ENCODE measurements around the gene SHROOM4. TPM values are rescaled to one million over a fixed set of nuclear protein-coding genes. Genes with fewer than 3 reads are reported as not detected.

The SHROOM4 gene
- total RNA-seq, 1 experiment from 2014 or later: 0.05 TPM

GRCh38 chrX:50787099-50787498, 26.9 kb downstream of the SHROOM4 start:
- intact Hi-C loops (cut with micrococcal nuclease): no loop called here
- POLR2A ChIA-PET: no interaction called here
- Histone ChIP-seq H3K27ac (ENCODE audit: low read depth, low read length) (no peak overlapping the region), H4K20me1 (ENCODE audit: insufficient read depth) (no peaks in the 10 kb centered on the region), H3K4me1 (ENCODE audit: control insufficient read depth in 1 of 2, insufficient read depth in 2 of 2, low read length in 2 of 2) (no peaks in the 10 kb centered on the region), H3K4me3 (replicated peaks in 1 of 2; ENCODE audit: low read depth in 1 of 2, low read length in 2 of 2) (no peak overlapping the region), H3K27me3 (ENCODE audit: insufficient read depth, low read length) (no peaks in the 10 kb centered on the region), H3K9ac (ENCODE audit: low read length) (no peak overlapping the region), H3K9me3 (ENCODE audit: control insufficient read depth in 1 of 2, insufficient read depth in 1 of 2, low read depth in 1 of 2, low read length in 2 of 2) (no peaks in the 10 kb centered on the region), H3K79me2 (ENCODE audit: insufficient read depth, low read length) (no peaks in the 10 kb centered on the region), H2AFZ (ENCODE audit: low read depth, low read length, poor library complexity, severe bottlenecking) (no peak overlapping the region), H3K4me2 (ENCODE audit: low read length) (no peak overlapping the region), H3K36me3 (ENCODE audit: control insufficient read depth in 1 of 2, insufficient read depth in 2 of 2, low read length in 2 of 2) (no peaks in the 10 kb centered on the region), H3K9me2 (ENCODE audit: insufficient read depth) (no peaks in the 10 kb centered on the region)
- RAD21 ChIA-PET (ENCODE audit: low non-redundant PET in 1 of 2, low total read pairs in 2 of 2, uncharacterized antibody in 2 of 2, unreplicated experiment in 2 of 2): no interaction called here
- DNase-seq (ENCODE audit: low read depth, low spot score): no peak
- BruUV-seq (replicated peaks): no TSS peak
- no peak for ATAC-seq
- TF ChIP-seq YY1 (IDR thresholded peaks at IDR 0.05; ENCODE audit: extremely low read depth, insufficient replicate concordance, low read depth, low read length) (no peak), ATF3 (IDR thresholded peaks at IDR 0.05) (no peak), POLR2AphosphoS5 (IDR thresholded peaks at IDR 0.05; ENCODE audit: low read depth, low read length) (no peak), EGR1 (IDR thresholded peaks at IDR 0.05; ENCODE audit: low read depth) (no peak), FOSL1 (IDR thresholded peaks at IDR 0.05; ENCODE audit: low read depth) (no peak), CEBPB (IDR thresholded peaks at IDR 0.05; ENCODE audit: low read depth) (no peak), TCF7L2 (IDR thresholded peaks at IDR 0.05; ENCODE audit: borderline replicate concordance, extremely low read depth, insufficient read depth, insufficient read length) (no peak), ZFX (IDR thresholded peaks at IDR 0.05) (no peak), CBX3 (IDR thresholded peaks at IDR 0.05; ENCODE audit: low read depth) (no peak), RAD21 (IDR thresholded peaks at IDR 0.05; ENCODE audit: low read depth) (no peak), ZNF274 (IDR thresholded peaks at IDR 0.05; ENCODE audit: low read depth, low read length) (no peak), EZH2 (IDR thresholded peaks at IDR 0.05) (no peak), POLR2A (IDR thresholded peaks at IDR 0.05; ENCODE audit: borderline replicate concordance, extremely low read depth, insufficient read depth, insufficient read length) (no peak)
- CTCF ChIA-PET: no interaction called here

GRCh38 chrX:50780144-50780543, 33.9 kb downstream of the SHROOM4 start:
- H4K20me1 ChIP-seq (ENCODE audit: insufficient read depth): no peaks in the 10 kb centered on the region
- no peak overlapping the region for H3K4me2 ChIP-seq (ENCODE audit: low read length)
- CTCF ChIA-PET: no interaction called here
- no peak for ATAC-seq
- no peak overlapping the region for H3K9ac ChIP-seq (ENCODE audit: low read length)
- intact Hi-C loops (cut with micrococcal nuclease): no loop called here
- H3K27ac ChIP-seq (ENCODE audit: low read depth, low read length): no peak overlapping the region
- no peaks in the 10 kb centered on the region for H3K79me2 ChIP-seq (ENCODE audit: insufficient read depth, low read length)
- no peaks in the 10 kb centered on the region for H3K27me3 ChIP-seq (ENCODE audit: insufficient read depth, low read length)
- RAD21 ChIA-PET (ENCODE audit: low non-redundant PET in 1 of 2, low total read pairs in 2 of 2, uncharacterized antibody in 2 of 2, unreplicated experiment in 2 of 2): no interaction called here
- no peak overlapping the region for H3K4me3 ChIP-seq (replicated peaks in 1 of 2; ENCODE audit: low read depth in 1 of 2, low read length in 2 of 2)
- no peaks in the 10 kb centered on the region for H3K36me3 ChIP-seq (ENCODE audit: control insufficient read depth in 1 of 2, insufficient read depth in 2 of 2, low read length in 2 of 2)
- POLR2A ChIA-PET: no interaction called here
- no peak overlapping the region for H2AFZ ChIP-seq (ENCODE audit: low read depth, low read length, poor library complexity, severe bottlenecking)
- H3K9me2 ChIP-seq (ENCODE audit: insufficient read depth): no peaks in the 10 kb centered on the region
- BruUV-seq (replicated peaks): no TSS peak
- no peak for DNase-seq (ENCODE audit: low read depth, low spot score)
- H3K9me3 ChIP-seq (ENCODE audit: control insufficient read depth in 1 of 2, insufficient read depth in 1 of 2, low read depth in 1 of 2, low read length in 2 of 2): no peaks in the 10 kb centered on the region
- no peaks in the 10 kb centered on the region for H3K4me1 ChIP-seq (ENCODE audit: control insufficient read depth in 1 of 2, insufficient read depth in 2 of 2, low read length in 2 of 2)
- no peak for TF ChIP-seq SP1 (IDR thresholded peaks at IDR 0.05; ENCODE audit: low read depth)
- TF ChIP-seq POLR2AphosphoS5 (IDR thresholded peaks at IDR 0.05; ENCODE audit: low read depth, low read length): no peak
- TF ChIP-seq CTCF (IDR thresholded peaks at IDR 0.05 in 2 of 3, conservative IDR thresholded peaks at IDR 0.05 in 1 of 3; ENCODE audit: borderline replicate concordance in 1 of 3, insufficient read depth in 1 of 3, low read depth in 2 of 3, low read length in 2 of 3): no peak
- no peak for TF ChIP-seq EZH2phosphoT487 (IDR thresholded peaks at IDR 0.05; ENCODE audit: borderline replicate concordance)
- TF ChIP-seq ZBTB33 (IDR thresholded peaks at IDR 0.05; ENCODE audit: extremely low read depth, insufficient replicate concordance, low read length): no peak
- no peak for TF ChIP-seq CEBPB (IDR thresholded peaks at IDR 0.05; ENCODE audit: low read depth)
- no peak for TF ChIP-seq EGR1 (IDR thresholded peaks at IDR 0.05; ENCODE audit: low read depth)
- no peak for TF ChIP-seq FOSL1 (IDR thresholded peaks at IDR 0.05; ENCODE audit: low read depth)
- TF ChIP-seq TCF7L2 (IDR thresholded peaks at IDR 0.05; ENCODE audit: borderline replicate concordance, extremely low read depth, insufficient read depth, insufficient read length): no peak
- no peak for TF ChIP-seq YY1 (IDR thresholded peaks at IDR 0.05; ENCODE audit: extremely low read depth, insufficient replicate concordance, low read depth, low read length)
- TF ChIP-seq SIN3A (IDR thresholded peaks at IDR 0.05; ENCODE audit: low read depth): no peak
